ENCODE results near the gene MAPKBP1. TPM values are rescaled to one million over a fixed set of nuclear protein-coding genes. Genes with fewer than 3 reads are reported as not detected.

The MAPKBP1 gene
- total RNA-seq, 3 donors from 2014 or later (not counting 1 experiment from before 2014, with no cell fraction given), result 44.8 to 55.4 (median 49.0) TPM

DNA sequence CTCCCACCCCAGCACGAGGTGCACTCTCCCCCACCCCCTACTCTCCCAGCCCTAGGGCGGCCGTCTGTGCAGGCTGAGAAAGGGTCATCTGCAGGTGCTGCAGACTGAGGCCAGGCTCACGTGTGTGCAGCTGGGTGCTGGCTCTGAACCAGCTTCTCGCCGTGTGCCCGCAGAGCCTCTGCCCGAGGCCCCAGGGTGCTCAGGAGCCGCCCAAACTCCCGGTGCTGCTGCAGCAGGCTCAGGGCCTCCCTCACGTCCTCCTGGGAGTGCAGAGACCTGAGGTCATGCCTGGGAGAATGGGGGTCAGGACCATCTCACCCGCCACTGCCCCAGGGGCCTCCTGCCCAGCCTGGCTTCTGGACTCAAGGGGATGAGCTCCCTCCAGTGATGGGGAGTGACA is 102.4 kb downstream of the MAPKBP1 start:
- no peak overlapping the region for H3K27ac Mint-ChIP-seq
- 84% methylated on average over 11 of the region's 12 CpGs for WGBS (ENCODE audit: insufficient coverage)
- intact Hi-C loops (cut with micrococcal nuclease), result no loop called here

More for the DNA sequence above, 102.4 kb downstream of the MAPKBP1 start:
- Mint-ChIP-seq H3K36me3 (no peaks in the 10 kb centered on the region), H3K27me3 (ENCODE audit: low read depth in 2 of 2) (peaks cover 10 to 13% of the 10 kb centered on the region in 2 donors), H3K4me3 (no peak overlapping the region), H3K9me3 (no peaks in the 10 kb centered on the region), H3K4me1 (peaks cover 6 to 16% of the 10 kb centered on the region in 2 donors)
- no peaks in the 10 kb centered on the region for H3K27me3 ChIP-seq (ENCODE audit: control insufficient read depth, insufficient read depth, low read length)
- no peak for ATAC-seq
- TF ChIP-seq, protein P1, sequence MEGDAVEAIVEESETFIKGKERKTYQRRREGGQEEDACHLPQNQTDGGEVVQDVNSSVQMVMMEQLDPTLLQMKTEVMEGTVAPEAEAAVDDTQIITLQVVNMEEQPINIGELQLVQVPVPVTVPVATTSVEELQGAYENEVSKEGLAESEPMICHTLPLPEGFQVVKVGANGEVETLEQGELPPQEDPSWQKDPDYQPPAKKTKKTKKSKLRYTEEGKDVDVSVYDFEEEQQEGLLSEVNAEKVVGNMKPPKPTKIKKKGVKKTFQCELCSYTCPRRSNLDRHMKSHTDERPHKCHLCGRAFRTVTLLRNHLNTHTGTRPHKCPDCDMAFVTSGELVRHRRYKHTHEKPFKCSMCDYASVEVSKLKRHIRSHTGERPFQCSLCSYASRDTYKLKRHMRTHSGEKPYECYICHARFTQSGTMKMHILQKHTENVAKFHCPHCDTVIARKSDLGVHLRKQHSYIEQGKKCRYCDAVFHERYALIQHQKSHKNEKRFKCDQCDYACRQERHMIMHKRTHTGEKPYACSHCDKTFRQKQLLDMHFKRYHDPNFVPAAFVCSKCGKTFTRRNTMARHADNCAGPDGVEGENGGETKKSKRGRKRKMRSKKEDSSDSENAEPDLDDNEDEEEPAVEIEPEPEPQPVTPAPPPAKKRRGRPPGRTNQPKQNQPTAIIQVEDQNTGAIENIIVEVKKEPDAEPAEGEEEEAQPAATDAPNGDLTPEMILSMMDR (IDR thresholded peaks at IDR 0.05), result no peak
- no peak overlapping the region for H3K27ac ChIP-seq (ENCODE audit: low read length)
- peaks cover 6% of the 10 kb centered on the region for H3K4me1 ChIP-seq (ENCODE audit: control insufficient read depth, insufficient read depth, low read length)
- no peak for DNase-seq
- no peaks in the 10 kb centered on the region for H3K36me3 ChIP-seq (ENCODE audit: control insufficient read depth, insufficient read depth, low read length)
- H3K4me3 ChIP-seq (ENCODE audit: low read length), result no peak overlapping the region
- H3K9me3 ChIP-seq (ENCODE audit: control insufficient read depth, insufficient read depth, low read length), result no peaks in the 10 kb centered on the region

Other genes starting within 250 kb of the MAPKBP1 start
- gene RPAP1, start 230.2 kb upstream of the MAPKBP1 start, total RNA-seq, result 10 to 100 TPM; 21.2 to 27.7 (median 27.4) TPM
- under 1 TPM; 0.25 to 0.80 (median 0.36) TPM for gene TYRO3, start 215.3 kb upstream of the MAPKBP1 start, total RNA-seq
- gene MGA, start 114.1 kb upstream of the MAPKBP1 start, total RNA-seq, result 10 to 100 TPM; 54.9 to 75.0 (median 71.3) TPM
- 10 to 100 TPM; 20.3 to 36.4 (median 28.7) TPM for gene JMJD7, start 53.6 kb downstream of the MAPKBP1 start, total RNA-seq
- gene PLA2G4B, start 64.4 kb downstream of the MAPKBP1 start, total RNA-seq, result 10 to 100 TPM; 15.2 to 17.5 (median 17.4) TPM
- gene SPTBN5, start 119.6 kb downstream of the MAPKBP1 start, total RNA-seq, result 1 to 10 TPM; 4.1 to 6.0 (median 5.2) TPM
- gene EHD4, start 198.1 kb downstream of the MAPKBP1 start, total RNA-seq, result 10 to 100 TPM; 28.4 to 34.6 (median 31.7) TPM
- not detected for gene PLA2G4E, start 246.6 kb downstream of the MAPKBP1 start, total RNA-seq

Data from natural killer cell (primary cell).